Measurements from ENCODE around the gene ZNF687. TPM values are rescaled to one million over a fixed set of nuclear protein-coding genes. Genes with fewer than 3 reads are reported as not detected.

ZNF687 gene
- total RNA-seq, 4 donors from 2014 or later, result 30.5 to 53.5 (median 38.5) TPM

DNA sequence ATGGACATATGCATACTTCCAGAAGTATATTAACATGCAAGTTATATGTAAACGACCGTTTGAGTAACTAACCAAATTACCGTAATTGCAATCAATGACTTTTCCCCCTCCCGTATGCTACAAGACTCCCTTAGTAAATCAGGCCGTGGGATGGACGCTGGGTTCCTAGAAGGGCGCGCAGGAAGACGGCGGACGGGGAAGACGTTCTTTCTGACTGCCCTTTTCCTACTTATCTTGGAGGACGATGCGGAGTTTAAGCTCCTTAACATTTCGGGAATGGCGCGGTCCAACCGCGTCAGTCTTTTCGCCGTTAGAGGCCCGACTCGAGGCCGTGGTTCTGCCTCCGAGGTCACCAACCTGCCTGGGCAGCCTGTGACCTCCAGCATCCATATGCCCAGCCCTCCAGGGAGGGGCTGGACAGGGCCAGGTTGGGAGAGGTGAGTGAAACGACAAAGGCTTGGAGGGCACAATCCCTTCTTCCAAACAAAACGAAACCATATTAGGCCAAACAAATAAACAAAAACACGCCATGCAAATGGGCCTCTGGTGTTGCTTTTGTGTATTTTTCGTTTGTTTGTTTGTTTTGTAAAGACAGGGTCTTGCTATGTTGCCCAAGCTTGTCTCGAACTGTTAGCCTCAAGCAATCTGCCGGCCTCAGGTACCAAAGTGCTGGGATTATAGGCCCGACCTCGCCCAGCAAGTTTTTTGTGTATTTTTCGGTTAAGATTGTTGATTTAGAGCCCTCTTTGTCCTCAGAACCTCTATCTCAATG lies 46.0 kb downstream of the ZNF687 start:
- peak overlapping the region; percentile 59 to 85 (median 76) for H3K4me3 ChIP-seq
- no peaks in the 10 kb centered on the region for H3K9me3 ChIP-seq
- H3K4me1 ChIP-seq, result peaks cover 0 to 25% (median 4%) of the 10 kb centered on the region in 4 donors
- peak overlapping the region; percentile 83 to 91 (median 88) for H3K27ac ChIP-seq
- no peaks in the 10 kb centered on the region for H3K27me3 ChIP-seq
- TF ChIP-seq, protein P1, sequence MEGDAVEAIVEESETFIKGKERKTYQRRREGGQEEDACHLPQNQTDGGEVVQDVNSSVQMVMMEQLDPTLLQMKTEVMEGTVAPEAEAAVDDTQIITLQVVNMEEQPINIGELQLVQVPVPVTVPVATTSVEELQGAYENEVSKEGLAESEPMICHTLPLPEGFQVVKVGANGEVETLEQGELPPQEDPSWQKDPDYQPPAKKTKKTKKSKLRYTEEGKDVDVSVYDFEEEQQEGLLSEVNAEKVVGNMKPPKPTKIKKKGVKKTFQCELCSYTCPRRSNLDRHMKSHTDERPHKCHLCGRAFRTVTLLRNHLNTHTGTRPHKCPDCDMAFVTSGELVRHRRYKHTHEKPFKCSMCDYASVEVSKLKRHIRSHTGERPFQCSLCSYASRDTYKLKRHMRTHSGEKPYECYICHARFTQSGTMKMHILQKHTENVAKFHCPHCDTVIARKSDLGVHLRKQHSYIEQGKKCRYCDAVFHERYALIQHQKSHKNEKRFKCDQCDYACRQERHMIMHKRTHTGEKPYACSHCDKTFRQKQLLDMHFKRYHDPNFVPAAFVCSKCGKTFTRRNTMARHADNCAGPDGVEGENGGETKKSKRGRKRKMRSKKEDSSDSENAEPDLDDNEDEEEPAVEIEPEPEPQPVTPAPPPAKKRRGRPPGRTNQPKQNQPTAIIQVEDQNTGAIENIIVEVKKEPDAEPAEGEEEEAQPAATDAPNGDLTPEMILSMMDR (IDR thresholded peaks at IDR 0.05), result no peak
- TF ChIP-seq POLR2A (IDR thresholded peaks at IDR 0.05), result no peak
- peaks cover 0 to 24% (median 0%) of the 10 kb centered on the region in 3 donors for H3K36me3 ChIP-seq
- peak in 2 of 3 donors; percentile 50 to 60 for DNase-seq

DNA sequence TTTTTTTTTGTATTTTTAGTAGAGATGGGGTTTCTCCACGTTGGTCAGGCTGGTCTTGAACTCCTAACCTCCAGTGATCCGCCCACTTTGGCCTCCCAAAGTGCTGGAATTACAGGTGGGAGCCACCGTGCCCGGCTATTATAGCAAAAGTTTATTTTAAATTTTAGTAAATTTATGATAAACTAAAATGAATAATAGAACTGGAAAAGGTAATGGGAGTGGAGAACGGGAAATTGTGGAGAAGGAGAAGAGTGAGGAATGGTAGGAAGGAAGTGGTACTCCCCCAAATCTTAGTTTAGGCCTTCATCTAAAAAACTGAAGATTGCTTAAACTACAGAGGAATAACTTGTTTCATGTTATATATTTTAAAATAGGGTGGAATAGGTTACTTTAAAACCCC lies 52.7 kb downstream of the ZNF687 start:
- DNase-seq, result no peak
- TF ChIP-seq, protein P1 (IDR thresholded peaks at IDR 0.05), result no peak
- TF ChIP-seq POLR2A (IDR thresholded peaks at IDR 0.05), result no peak
- Histone ChIP-seq H3K4me3 (no peak overlapping the region), H3K4me1 (no peaks in the 10 kb centered on the region), H3K27ac (no peak overlapping the region), H3K27me3 (no peaks in the 10 kb centered on the region), H3K9me3 (no peaks in the 10 kb centered on the region), H3K36me3 (no peaks in the 10 kb centered on the region)

DNA sequence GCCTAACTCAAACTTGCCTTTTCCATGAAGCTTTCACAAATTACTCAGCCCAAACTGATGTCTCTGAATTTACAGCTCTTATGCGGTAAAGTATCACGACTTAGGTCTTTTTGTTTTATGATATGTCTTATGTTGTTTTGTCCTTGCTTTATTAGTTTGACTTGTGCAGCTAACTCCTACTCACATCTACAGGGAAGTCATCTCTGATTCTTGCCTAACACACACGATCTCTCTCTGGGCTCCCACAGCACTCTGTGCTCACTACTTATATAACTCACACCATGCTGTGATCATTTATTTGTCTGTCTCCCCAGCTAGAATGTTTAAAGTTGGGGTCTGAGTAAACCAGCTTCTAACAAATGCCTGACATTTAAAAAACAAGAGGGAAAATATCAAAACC lies 54.5 kb downstream of the ZNF687 start:
- no peaks in the 10 kb centered on the region for H3K9me3 ChIP-seq
- H3K36me3 ChIP-seq, result no peaks in the 10 kb centered on the region
- TF ChIP-seq, protein P1 (IDR thresholded peaks at IDR 0.05), result no peak
- TF ChIP-seq POLR2A (IDR thresholded peaks at IDR 0.05), result no peak
- no peak for DNase-seq
- peaks cover 0 to 10% (median 0%) of the 10 kb centered on the region in 4 donors for H3K4me1 ChIP-seq
- H3K27ac ChIP-seq, result no peak overlapping the region
- H3K27me3 ChIP-seq, result no peaks in the 10 kb centered on the region
- no peak overlapping the region for H3K4me3 ChIP-seq

DNA sequence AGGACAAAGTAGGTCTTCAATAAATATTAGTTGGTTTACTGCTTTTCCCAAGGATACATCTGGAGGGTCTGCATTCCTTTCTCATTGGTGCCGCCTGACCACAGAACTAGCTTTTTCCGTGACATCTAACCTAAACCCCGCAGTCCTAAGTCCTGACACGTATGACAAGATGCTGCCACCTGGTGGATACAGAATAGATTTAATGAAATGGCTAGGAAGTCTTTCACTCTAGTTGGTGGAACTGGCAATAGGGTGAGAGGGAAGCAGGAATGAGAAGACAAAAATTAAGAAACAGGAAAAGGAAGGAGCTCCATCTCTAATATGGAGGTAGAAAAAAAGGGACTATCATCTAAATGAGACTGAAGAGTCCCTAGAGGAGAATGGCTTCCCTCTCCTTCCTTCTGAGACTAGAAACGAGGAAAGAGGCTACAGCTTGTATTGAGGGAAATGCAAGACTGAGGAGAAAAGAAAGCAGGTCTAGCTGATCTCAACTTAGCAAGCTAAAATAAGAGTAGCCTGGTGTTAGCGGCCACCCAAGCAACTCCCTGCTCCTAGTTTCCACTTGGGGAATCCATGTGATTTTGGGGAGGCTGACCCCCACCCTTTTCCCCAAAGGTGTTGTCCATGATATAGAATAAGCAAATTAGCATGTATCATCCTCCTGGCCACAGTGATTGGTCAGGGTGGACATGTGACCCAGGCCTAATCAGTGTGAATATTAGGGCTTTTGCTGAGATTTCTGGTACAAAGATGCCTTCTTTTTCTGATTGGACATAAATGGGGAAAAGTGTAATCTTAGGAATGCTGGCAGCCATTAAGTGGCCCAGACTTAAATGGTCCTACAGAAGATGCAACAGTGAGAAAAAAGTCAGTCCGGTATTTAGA lies 59.0 kb downstream of the ZNF687 start:
- DNase-seq, result peak in 2 of 3 donors; percentile 31 to 71
- Histone ChIP-seq H3K4me3 (no peak overlapping the region), H3K9me3 (no peaks in the 10 kb centered on the region), H3K4me1 (peaks cover 0 to 15% (median 3%) of the 10 kb centered on the region in 4 donors), H3K27me3 (no peaks in the 10 kb centered on the region), H3K36me3 (peaks cover 0 to 31% (median 0%) of the 10 kb centered on the region in 3 donors), H3K27ac (peak overlapping the region in 1 of 4 donors; percentile 14)
- TF ChIP-seq, protein P1 (IDR thresholded peaks at IDR 0.05), result peak; percentile 61 to 89 (median 78)
- no peak for TF ChIP-seq POLR2A (IDR thresholded peaks at IDR 0.05)

Small RNA genes lying within 50 kb of the gene (small RNA-seq; reads per million reads assigned to genes)
- gene RN7SL444P, result 0 to 0.06 reads per million in 2 donors

Other genes starting within 250 kb of the ZNF687 start
- 1 to 10 TPM in 2 of 4 donors, under 1 TPM in 1, not detected in 1; 0.70 to 8.4 (median 3.6) TPM for gene BNIPL, start 245.7 kb upstream of the ZNF687 start, total RNA-seq
- 1 to 10 TPM in 3 of 4 donors, not detected in 1; 1.3 to 2.5 (median 1.4) TPM for gene C1orf56, start 234.5 kb upstream of the ZNF687 start, total RNA-seq
- gene CDC42SE1, start 222.7 kb upstream of the ZNF687 start, total RNA-seq, result 10 to 100 TPM; 48.6 to 87.5 (median 58.6) TPM
- under 1 TPM in 2 of 4 donors, not detected in 2; 0.27 to 0.95 TPM for gene MLLT11, start 221.9 kb upstream of the ZNF687 start, total RNA-seq
- gene GABPB2, start 211.5 kb upstream of the ZNF687 start, total RNA-seq, result 10 to 100 TPM in 3 of 4 donors, 1 to 10 TPM in 1; 7.9 to 32.2 (median 15.8) TPM
- 10 to 100 TPM in 3 of 4 donors, 1 to 10 TPM in 1; 2.5 to 24.6 (median 16.6) TPM for gene SEMA6C, start 135.7 kb upstream of the ZNF687 start, total RNA-seq
- 1 to 10 TPM in 2 of 4 donors, not detected in 2; 4.0 to 6.6 TPM for gene TNFAIP8L2, start 125.7 kb upstream of the ZNF687 start, total RNA-seq
- gene LYSMD1, start 116.4 kb upstream of the ZNF687 start, total RNA-seq, result 10 to 100 TPM in 2 of 4 donors, 1 to 10 TPM in 2; 6.0 to 11.7 (median 10.2) TPM
- gene SCNM1, start 116.2 kb upstream of the ZNF687 start, total RNA-seq, result 10 to 100 TPM; 16.1 to 48.9 (median 36.9) TPM
- 10 to 100 TPM in 1 of 4 donors, not detected in 3; 10.7 TPM for gene TMOD4, start 106.3 kb upstream of the ZNF687 start, total RNA-seq
- gene VPS72, start 92.1 kb upstream of the ZNF687 start, total RNA-seq, result 10 to 100 TPM; 21.5 to 26.9 (median 24.4) TPM
- gene PIP5K1A, start 83.7 kb upstream of the ZNF687 start, total RNA-seq, result 100 to 1,000 TPM in 2 of 4 donors, 10 to 100 TPM in 2; 54.5 to 118 (median 97.6) TPM
- gene PSMD4, start 27.6 kb upstream of the ZNF687 start, total RNA-seq, result 100 to 1,000 TPM in 2 of 4 donors, 10 to 100 TPM in 2; 84.6 to 153 (median 103) TPM
- gene PI4KB, start 45.1 kb downstream of the ZNF687 start, total RNA-seq, result 100 to 1,000 TPM in 1 of 4 donors, 10 to 100 TPM in 3; 68.0 to 147 (median 83.7) TPM
- 100 to 1,000 TPM in 1 of 4 donors, 10 to 100 TPM in 3; 35.6 to 187 (median 42.0) TPM for gene RFX5, start 65.0 kb downstream of the ZNF687 start, total RNA-seq
- 100 to 1,000 TPM; 194 to 623 (median 467) TPM for gene SELENBP1, start 90.4 kb downstream of the ZNF687 start, total RNA-seq
- gene PSMB4, start 117.3 kb downstream of the ZNF687 start, total RNA-seq, result 100 to 1,000 TPM; 119 to 223 (median 167) TPM
- 10 to 100 TPM; 49.5 to 91.3 (median 52.6) TPM for gene POGZ, start 177.2 kb downstream of the ZNF687 start, total RNA-seq
- gene CGN, start 229.1 kb downstream of the ZNF687 start, total RNA-seq, result 100 to 1,000 TPM in 3 of 4 donors, 10 to 100 TPM in 1; 34.7 to 180 (median 160) TPM

All from Peyer's patch (tissue), 4 donors.